H1 (cell line): ENCODE results near the gene ACAD11.

Experiments used
- CTCF ChIP-seq, 3 experiments: IDR thresholded peaks; 1 replicate in 2 of 3; 2 replicates in 1 of 3; pipeline versions ENCODE4 v1.5.1 to v1.6.1; 2011; ENCODE audit warnings: low read length in 3 of 3, mild to moderate bottlenecking in 3 of 3, inconsistent platforms in 2 of 3, low read depth in 1 of 3, moderate library complexity in 1 of 3; ENCODE audit not compliant: insufficient read depth in 1 of 3; ENCODE audit errors: control extremely low read depth in 1 of 3
- MAFK ChIP-seq: IDR thresholded peaks from 2 replicates; pipeline ENCODE4 v1.6.1; 2012; ENCODE audit warnings: low read depth, mild to moderate bottlenecking, improper control_type of control experiment, low read length
- POLR2A ChIP-seq, 2 experiments: IDR thresholded peaks; 1 replicate in 1 of 2; 2 replicates in 1 of 2; pipeline ENCODE4 v1.6.1; 2011; ENCODE audit warnings: low read depth in 2 of 2, low read length in 2 of 2, mild to moderate bottlenecking in 2 of 2; ENCODE audit errors: control extremely low read depth in 1 of 2

GRCh38 chr3:132628157-132628556, 31.5 kb downstream of the ACAD11 start:
- no peak for TF ChIP-seq POLR2A (IDR thresholded peaks at IDR 0.05; ENCODE audit: control extremely low read depth in 1 of 2, low read depth in 2 of 2, low read length in 2 of 2)
- TF ChIP-seq CTCF (IDR thresholded peaks at IDR 0.05; ENCODE audit: control extremely low read depth in 1 of 3, insufficient read depth in 1 of 3, low read depth in 1 of 3, low read length in 3 of 3): no peak
- no peak for TF ChIP-seq MAFK
